GM12865 (cell line): ENCODE measurements around the gene ZNF124.

ENCODE experiments used
- DNase-seq: peaks from one replicate; pipeline ENCODE4 v3.0.0; 2010; ENCODE audit warnings: low read depth
- H3K4me3 ChIP-seq: 2 replicates; pipeline ENCODE4 v1.5.1; 2011; ENCODE audit warnings: mild to moderate bottlenecking, low read depth, low read length, control low read depth
- CTCF ChIP-seq: IDR thresholded peaks from 2 replicates; pipeline ENCODE4 v1.5.1; 2011; ENCODE audit warnings: low read length, control low read depth, low read depth, inconsistent platforms; ENCODE audit not compliant: insufficient read depth; ENCODE audit errors: missing control alignments

ZNF124 gene

GRCh38 chr1:247118946-247119446 is 52.8 kb downstream of the ZNF124 start:
- peak; percentile 31 for DNase-seq
- no peak for TF ChIP-seq CTCF
- H3K4me3 ChIP-seq = no peak overlapping the region

GRCh38 chr1:247115545-247115944 is 56.3 kb downstream of the ZNF124 start:
- H3K4me3 ChIP-seq = no peak overlapping the region
- TF ChIP-seq CTCF = no peak
- DNase-seq = no peak

DNA sequence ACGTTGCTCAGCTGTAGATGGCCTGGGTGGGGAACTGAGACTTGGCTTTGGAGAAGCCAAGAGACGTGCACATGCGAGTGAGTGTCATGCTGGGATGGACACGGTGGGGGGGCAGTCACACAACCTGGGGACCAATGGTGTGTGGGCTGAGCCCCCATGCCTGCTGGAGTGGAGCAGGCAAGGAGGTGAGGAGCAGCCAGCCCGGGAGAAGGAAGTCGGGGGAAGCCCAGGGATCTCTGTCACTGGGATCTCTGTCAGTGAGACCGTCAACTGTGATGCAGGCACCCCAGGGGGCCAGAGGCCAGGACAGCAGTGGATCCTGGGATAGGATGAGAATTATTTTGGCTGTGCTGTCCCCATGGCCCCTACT is 56.7 kb downstream of the ZNF124 start:
- no peak for DNase-seq
- no peak for TF ChIP-seq CTCF
- no peak overlapping the region for H3K4me3 ChIP-seq

DNA sequence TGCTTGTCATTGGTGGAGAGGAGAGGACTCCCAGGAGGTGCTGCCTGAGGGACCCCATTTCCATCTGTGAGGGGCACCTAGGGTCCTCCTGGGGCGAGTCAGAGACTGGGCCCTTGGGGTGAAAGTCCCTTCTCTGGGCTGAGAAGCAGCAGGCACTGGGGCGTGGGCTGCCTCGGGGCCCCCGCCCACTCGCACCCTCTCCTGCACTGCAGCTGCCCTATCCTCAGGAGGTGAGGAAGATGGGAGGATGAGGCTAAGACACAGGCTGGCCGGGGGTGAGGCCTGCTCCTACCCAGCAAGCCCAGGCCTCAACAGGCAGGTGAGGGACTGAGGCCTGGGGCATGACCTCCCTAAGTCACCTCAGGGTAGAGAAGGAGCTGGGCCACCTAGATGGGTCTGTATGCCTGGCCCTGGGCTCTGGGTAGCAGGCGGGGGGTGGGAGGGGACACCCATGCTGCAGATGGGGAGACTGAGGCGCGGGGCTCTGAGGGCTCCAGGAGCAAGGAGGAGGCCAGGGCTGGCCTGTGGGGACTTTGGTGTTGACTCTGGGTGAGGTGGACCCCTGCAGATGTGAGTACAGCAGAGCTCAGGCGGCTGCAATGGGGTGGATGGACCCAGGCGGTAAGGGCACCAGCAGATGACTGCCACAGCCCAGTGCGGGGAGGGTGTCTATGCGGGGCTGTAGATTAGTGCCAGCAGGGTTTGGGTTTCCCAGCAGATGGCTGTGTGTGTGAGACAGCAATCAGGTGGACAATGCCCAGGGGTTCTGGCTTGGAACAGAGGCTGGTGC is 57.3 kb downstream of the ZNF124 start:
- no peak overlapping the region for H3K4me3 ChIP-seq
- no peak for DNase-seq
- no peak for TF ChIP-seq CTCF

DNA sequence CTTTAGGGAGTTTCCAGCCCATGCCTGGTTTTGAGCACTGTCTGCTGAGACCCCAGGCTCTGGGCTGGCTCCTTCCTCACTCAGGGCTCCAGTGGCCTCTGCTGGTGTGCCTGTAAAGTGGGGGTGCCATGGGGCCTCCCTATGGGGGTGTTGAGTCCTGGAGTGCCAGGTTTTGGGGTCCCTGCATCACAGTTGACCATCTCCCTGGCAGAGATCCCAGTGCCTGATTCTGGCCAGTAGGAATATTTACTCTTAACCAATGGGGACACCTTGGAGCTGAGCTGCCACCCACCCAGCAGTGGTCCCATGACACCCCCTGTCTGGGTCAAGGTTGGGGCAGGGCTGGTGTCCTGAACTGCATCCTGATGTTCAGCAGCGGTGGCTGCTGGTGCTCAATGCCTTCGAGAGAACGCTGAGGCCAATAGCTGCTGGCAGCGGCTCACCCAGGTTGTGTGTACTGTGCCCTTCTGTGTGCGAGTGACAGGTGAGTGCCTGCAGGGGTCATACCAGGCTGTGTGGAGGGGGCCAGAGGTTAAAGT is 58.0 kb downstream of the ZNF124 start:
- DNase-seq = no peak
- H3K4me3 ChIP-seq = no peak overlapping the region

GRCh38 chr1:247113094-247113497 is 58.7 kb downstream of the ZNF124 start:
- DNase-seq = no peak
- TF ChIP-seq CTCF = no peak
- no peak overlapping the region for H3K4me3 ChIP-seq

More for the DNA sequence above, 58.0 kb downstream of the ZNF124 start:
- TF ChIP-seq CTCF = no peak

- TF ChIP-seq CTCF = no peak
- H3K4me3 ChIP-seq = no peak overlapping the region
Measured at GRCh38 chr1:247112479-247112781, 59.4 kb downstream of the ZNF124 start.

More at GRCh38 chr1:247112479-247112781, 59.4 kb downstream of the ZNF124 start:
- DNase-seq = no peak
